ENCODE results near the gene IGF1R. TPM values are rescaled to one million over a fixed set of nuclear protein-coding genes. Genes with fewer than 3 reads are reported as not detected.

IGF1R gene
- total and polyA plus RNA-seq, 2 of the 8 experiments (the other 6 are each of a cell fraction or from before 2014, with no cell fraction given) = 32.9 to 109 TPM

DNA sequence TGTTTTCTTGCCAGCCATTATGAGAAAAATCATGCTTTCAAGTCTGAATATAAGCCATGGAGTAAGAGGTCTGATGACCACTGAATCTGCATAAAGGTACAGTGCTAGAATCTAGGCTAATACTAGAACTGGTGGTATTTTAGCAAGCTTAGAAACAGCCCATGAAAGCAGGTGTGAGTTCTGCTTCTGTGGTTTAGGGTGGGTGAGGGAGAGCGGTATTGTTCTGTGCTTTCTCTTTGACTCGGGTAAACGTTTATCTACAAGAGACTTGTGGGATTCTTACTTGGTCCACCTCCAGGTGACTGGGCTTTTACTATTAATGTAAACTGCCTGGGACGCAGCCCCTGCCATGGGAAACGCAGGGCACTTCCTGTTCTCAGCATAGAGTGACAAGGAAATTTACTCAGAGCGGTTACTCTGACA, 304.1 kb downstream of the IGF1R start:
- Histone ChIP-seq H3K4ac (replicated peaks; ENCODE audit: insufficient read length, low read depth, low read length) (no peak overlapping the region), H3K9me3 (ENCODE audit: insufficient read depth in 2 of 2, low read depth in 1 of 2, low read length in 1 of 2) (no peaks in the 10 kb centered on the region), H4K8ac (ENCODE audit: extremely low read depth, insufficient read depth, low read length) (no peak overlapping the region), H3K79me1 (ENCODE audit: low read depth, low read length) (no peaks in the 10 kb centered on the region), H3K79me2 (ENCODE audit: control insufficient read depth in 1 of 2, insufficient read depth in 2 of 2, low read length in 2 of 2) (no peaks in the 10 kb centered on the region), H3K9ac (replicated peaks in 1 of 4; ENCODE audit: extremely low read depth in 1 of 4, low read depth in 3 of 4, low read length in 3 of 4) (no peak overlapping the region), H3K4me1 (replicated peaks in 1 of 4; ENCODE audit: control insufficient read depth in 3 of 4, insufficient read depth in 4 of 4, low read length in 3 of 4) (no peaks in the 10 kb centered on the region), H3K36me3 (ENCODE audit: control insufficient read depth in 2 of 4, insufficient read depth in 4 of 4, low read length in 3 of 4) (peaks cover 21 to 53% (median 43%) of the 10 kb centered on the region in 4 experiments), H2BK12ac (ENCODE audit: low read depth, low read length) (no peak overlapping the region), H3K4me3 (ENCODE audit: extremely low read depth in 1 of 4, insufficient read depth in 2 of 4, low read depth in 3 of 4, low read length in 4 of 4) (no peak overlapping the region), H4K20me1 (replicated peaks in 1 of 2; ENCODE audit: control insufficient read depth in 1 of 2, insufficient read depth in 2 of 2, low read length in 2 of 2) (peaks cover 0 to 1% of the 10 kb centered on the region in 2 experiments), H3K23me2 (ENCODE audit: low read depth, low read length) (0 out of 2 replicates have a peak, but pooled peaks cover 1% of the 10 kb centered on the region), H2AK5ac (ENCODE audit: low read depth, low read length) (no peak overlapping the region), H3K14ac (ENCODE audit: insufficient read length) (no peak overlapping the region), H3K4me2 (ENCODE audit: insufficient read depth in 1 of 2, low read depth in 2 of 2, low read length in 2 of 2) (no peak overlapping the region), H3K23ac (ENCODE audit: insufficient read length) (no peak overlapping the region), H4K5ac (ENCODE audit: insufficient read length, low read depth, low read length) (no peak overlapping the region), H4K91ac (replicated peaks; ENCODE audit: insufficient read length, low read length) (no peak overlapping the region), H2AFZ (ENCODE audit: low read length) (no peak overlapping the region), H3K27me3 (replicated peaks in 1 of 4; ENCODE audit: control insufficient read depth in 3 of 4, extremely low read depth in 1 of 4, insufficient read depth in 3 of 4, low read length in 3 of 4) (no peaks in the 10 kb centered on the region), H3K18ac (ENCODE audit: extremely low read depth, low read length) (no peak overlapping the region), H2BK20ac (ENCODE audit: low read length) (no peak overlapping the region), H2BK120ac (replicated peaks; ENCODE audit: low read depth, low read length) (no peak overlapping the region), H3K56ac (replicated peaks; ENCODE audit: insufficient read length, low read depth, low read length) (no peak overlapping the region), H3K27ac (ENCODE audit: low read depth, low read length) (no peak overlapping the region), H2BK5ac (ENCODE audit: low read depth, low read length) (no peak overlapping the region), H2BK15ac (ENCODE audit: low read length) (no peak overlapping the region)
- ChIA-PET POLR2A (ENCODE audit: partially characterized antibody) (no interaction called here), CTCF (ENCODE audit: partially characterized antibody) (interaction anchor here (0.7 to 1.6 kb wide), 6 partner anchors 15 to 138 kb away, joined by 3 to 4 read pairs (median 3); no protein-coding TSS in a partner anchor)
- FAIRE-seq (no peak), DNase-seq (ENCODE audit: low read depth in 1 of 2, low spot score in 2 of 2) (no peak)
- WGBS, 2 experiments (ENCODE audit: extremely low coverage in 1 of 2, insufficient coverage in 1 of 2, insufficient read length in 1 of 2, insufficient replicate concordance in 2 of 2, low coverage in 1 of 2, low lambda C conversion rate in 2 of 2, missing lambda C conversion rate in 1 of 2) = 90% methylated on average over 6 of the region's 6 CpGs; no CpG with 5 or more reads in 1 of the 2 experiments
- no peak for TF ChIP-seq CTBP2 (IDR thresholded peaks at IDR 0.05; ENCODE audit: borderline replicate concordance, insufficient read depth, insufficient read length, low read length)
- no peak for TF ChIP-seq BRCA1 (IDR thresholded peaks at IDR 0.05; ENCODE audit: low read depth, low read length)
- no peak for TF ChIP-seq EZH2 (IDR thresholded peaks at IDR 0.05; ENCODE audit: low read depth, low read length, severe bottlenecking)
- TF ChIP-seq CHD2 (IDR thresholded peaks at IDR 0.05; ENCODE audit: low read length) = no peak
- TF ChIP-seq USF2 (IDR thresholded peaks at IDR 0.05; ENCODE audit: low read length) = no peak
- no peak for TF ChIP-seq SIN3A (conservative IDR thresholded peaks at IDR 0.05 in 1 of 2, IDR thresholded peaks at IDR 0.05 in 1 of 2; ENCODE audit: low read depth in 1 of 2, low read length in 2 of 2)
- TF ChIP-seq E2F6 (IDR thresholded peaks at IDR 0.05) = no peak
- no peak for TF ChIP-seq CBX8 (IDR thresholded peaks at IDR 0.05; ENCODE audit: borderline replicate concordance, low read depth, low read length)
- no peak for TF ChIP-seq SIRT6 (IDR thresholded peaks at IDR 0.05; ENCODE audit: low read length)
- no peak for TF ChIP-seq TBP (IDR thresholded peaks at IDR 0.05; ENCODE audit: low read depth, low read length)
- TF ChIP-seq TCF12 (IDR thresholded peaks at IDR 0.05; ENCODE audit: low read depth, low read length) = no peak
- no peak for TF ChIP-seq POU5F1 (IDR thresholded peaks at IDR 0.05; ENCODE audit: low read depth, low read length)
